ENCODE data around the gene GBF1.

DNA sequence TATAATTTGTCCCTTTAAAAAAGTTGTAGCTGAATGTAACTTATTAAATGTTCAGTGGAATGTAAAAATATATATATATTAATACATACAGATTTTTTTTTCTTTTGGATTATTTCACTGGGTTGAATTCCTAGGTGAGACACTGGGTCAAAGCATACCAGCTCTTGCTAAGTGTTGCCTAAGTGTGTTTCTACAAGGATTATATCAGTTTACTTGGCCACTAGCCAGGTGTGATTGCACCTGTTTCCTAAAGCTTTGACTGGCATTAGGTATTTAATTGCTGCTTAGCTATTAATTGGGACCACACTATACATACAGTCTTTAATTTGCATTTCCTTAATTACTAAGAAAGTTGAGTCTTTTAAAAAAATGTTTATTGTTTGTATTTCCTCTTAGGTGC is 24.7 kb upstream of the GBF1 start:
- TF ChIP-seq, protein P1, sequence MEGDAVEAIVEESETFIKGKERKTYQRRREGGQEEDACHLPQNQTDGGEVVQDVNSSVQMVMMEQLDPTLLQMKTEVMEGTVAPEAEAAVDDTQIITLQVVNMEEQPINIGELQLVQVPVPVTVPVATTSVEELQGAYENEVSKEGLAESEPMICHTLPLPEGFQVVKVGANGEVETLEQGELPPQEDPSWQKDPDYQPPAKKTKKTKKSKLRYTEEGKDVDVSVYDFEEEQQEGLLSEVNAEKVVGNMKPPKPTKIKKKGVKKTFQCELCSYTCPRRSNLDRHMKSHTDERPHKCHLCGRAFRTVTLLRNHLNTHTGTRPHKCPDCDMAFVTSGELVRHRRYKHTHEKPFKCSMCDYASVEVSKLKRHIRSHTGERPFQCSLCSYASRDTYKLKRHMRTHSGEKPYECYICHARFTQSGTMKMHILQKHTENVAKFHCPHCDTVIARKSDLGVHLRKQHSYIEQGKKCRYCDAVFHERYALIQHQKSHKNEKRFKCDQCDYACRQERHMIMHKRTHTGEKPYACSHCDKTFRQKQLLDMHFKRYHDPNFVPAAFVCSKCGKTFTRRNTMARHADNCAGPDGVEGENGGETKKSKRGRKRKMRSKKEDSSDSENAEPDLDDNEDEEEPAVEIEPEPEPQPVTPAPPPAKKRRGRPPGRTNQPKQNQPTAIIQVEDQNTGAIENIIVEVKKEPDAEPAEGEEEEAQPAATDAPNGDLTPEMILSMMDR (IDR thresholded peaks at IDR 0.05; ENCODE audit: borderline replicate concordance, extremely low read depth, low read length, poor library complexity, severe bottlenecking) = no peak
- TF ChIP-seq EZH2 (IDR thresholded peaks at IDR 0.05; ENCODE audit: borderline replicate concordance, low read depth, low read length, severe bottlenecking) = no peak
